Glomerular visceral epithelial cell (primary cell): ENCODE data around the gene SHD.
"Not testable (repeated sequence)": the region's sequence is repeated elsewhere in the genome, so short reads cannot be mapped to it uniquely, and the experiment has no call there.

Experiments
- DNase-seq: peaks from one replicate; pipeline ENCODE4 v3.0.0-alpha.2; 2016; ENCODE audit errors: extremely low spot score

The SHD gene

GRCh38 chr19:4327252-4327876 is 48.3 kb downstream of the SHD start:
- DNase-seq = no peak

GRCh38 chr19:4327877-4328242 is 48.8 kb downstream of the SHD start:
- DNase-seq = no peak

GRCh38 chr19:4328243-4328990 is 49.4 kb downstream of the SHD start:
- no peak for DNase-seq

- DNase-seq = not testable (repeated sequence)
These were observed 50.1 kb downstream of the SHD start for GRCh38 chr19:4328991-4329681.

GRCh38 chr19:4329858-4330257 is 50.8 kb downstream of the SHD start:
- no peak for DNase-seq

GRCh38 chr19:4334929-4335570 is 56.0 kb downstream of the SHD start:
- DNase-seq = no peak

GRCh38 chr19:4337906-4338440 is 58.9 kb downstream of the SHD start:
- peak; percentile 33 for DNase-seq

GRCh38 chr19:4338441-4339355 is 59.6 kb downstream of the SHD start, which contains the start of gene STAP2:
TSS of gene STAP2 (minus strand) at chr19:4338827. CDS start at chr19:4338753, 74 bp downstream.
- peak; percentile 76 for DNase-seq
